ENCODE results near the gene SYNGR2. TPM values are rescaled to one million over a fixed set of nuclear protein-coding genes. Genes with fewer than 3 reads are reported as not detected.

SYNGR2 gene
- total RNA-seq, 1 experiment from 2014 or later, result 169 TPM

GRCh38 chr17:78172249-78173051, 4.1 kb downstream of the SYNGR2 start:
- Mint-ChIP-seq H3K4me1 (ENCODE audit: low read depth, unreplicated experiment) (peaks cover 24% of the 10 kb centered on the region), H3K36me3 (ENCODE audit: insufficient read depth, unreplicated experiment) (peaks cover 94% of the 10 kb centered on the region), H3K27me3 (ENCODE audit: insufficient read depth, unreplicated experiment) (no peaks in the 10 kb centered on the region), H3K27ac (ENCODE audit: unreplicated experiment) (peak overlapping the region; percentile 78), H3K9me3 (ENCODE audit: unreplicated experiment) (no peaks in the 10 kb centered on the region), H3K4me3 (ENCODE audit: unreplicated experiment) (peak overlapping the region; percentile 52)
- ChIA-PET CTCF (no interaction called here), POLR2A (interaction anchor here (1.2 kb wide), 1 partner anchor 14 kb away, joined by 4 read pairs; the partner anchor contains the start of gene TK1)
- intact Hi-C loops (cut with micrococcal nuclease; ENCODE audit: unreplicated experiment), result no loop called here
- Histone ChIP-seq H3K4me3 (ENCODE audit: low read depth, low read length) (no peak overlapping the region), H3K9me3 (no peaks in the 10 kb centered on the region), H3K36me3 (ENCODE audit: control insufficient read depth, insufficient read depth, low read length) (peaks cover 2% of the 10 kb centered on the region), H3K27me3 (replicated peaks; ENCODE audit: control insufficient read depth, insufficient read depth, low read length) (no peaks in the 10 kb centered on the region), H3K4me1 (peaks cover 25% of the 10 kb centered on the region)
- no TSS peak for BruUV-seq (replicated peaks)
- DNase-seq, result no peak
- TF ChIP-seq, protein P1, sequence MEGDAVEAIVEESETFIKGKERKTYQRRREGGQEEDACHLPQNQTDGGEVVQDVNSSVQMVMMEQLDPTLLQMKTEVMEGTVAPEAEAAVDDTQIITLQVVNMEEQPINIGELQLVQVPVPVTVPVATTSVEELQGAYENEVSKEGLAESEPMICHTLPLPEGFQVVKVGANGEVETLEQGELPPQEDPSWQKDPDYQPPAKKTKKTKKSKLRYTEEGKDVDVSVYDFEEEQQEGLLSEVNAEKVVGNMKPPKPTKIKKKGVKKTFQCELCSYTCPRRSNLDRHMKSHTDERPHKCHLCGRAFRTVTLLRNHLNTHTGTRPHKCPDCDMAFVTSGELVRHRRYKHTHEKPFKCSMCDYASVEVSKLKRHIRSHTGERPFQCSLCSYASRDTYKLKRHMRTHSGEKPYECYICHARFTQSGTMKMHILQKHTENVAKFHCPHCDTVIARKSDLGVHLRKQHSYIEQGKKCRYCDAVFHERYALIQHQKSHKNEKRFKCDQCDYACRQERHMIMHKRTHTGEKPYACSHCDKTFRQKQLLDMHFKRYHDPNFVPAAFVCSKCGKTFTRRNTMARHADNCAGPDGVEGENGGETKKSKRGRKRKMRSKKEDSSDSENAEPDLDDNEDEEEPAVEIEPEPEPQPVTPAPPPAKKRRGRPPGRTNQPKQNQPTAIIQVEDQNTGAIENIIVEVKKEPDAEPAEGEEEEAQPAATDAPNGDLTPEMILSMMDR (IDR thresholded peaks at IDR 0.05; ENCODE audit: insufficient read depth in 1 of 2, low read depth in 1 of 2, low read length in 1 of 2, severe bottlenecking in 1 of 2, unreplicated experiment in 1 of 2), result no peak

GRCh38 chr17:78173097-78173715, 4.8 kb downstream of the SYNGR2 start:
- H3K9me3 Mint-ChIP-seq (ENCODE audit: unreplicated experiment), result no peaks in the 10 kb centered on the region
- no peaks in the 10 kb centered on the region for H3K9me3 ChIP-seq
- peak overlapping the region; percentile 22 for H3K4me3 Mint-ChIP-seq (ENCODE audit: unreplicated experiment)
- H3K27me3 ChIP-seq (replicated peaks; ENCODE audit: control insufficient read depth, insufficient read depth, low read length), result no peaks in the 10 kb centered on the region
- POLR2A ChIA-PET, result interaction anchor here (1.2 kb wide), 1 partner anchor 13 kb away, joined by 4 read pairs; the partner anchor contains the start of gene TK1
- TF ChIP-seq, protein P1 (IDR thresholded peaks at IDR 0.05; ENCODE audit: insufficient read depth in 1 of 2, low read depth in 1 of 2, low read length in 1 of 2, severe bottlenecking in 1 of 2, unreplicated experiment in 1 of 2), result no peak
- DNase-seq, result no peak
- no TSS peak for BruUV-seq (replicated peaks)
- H3K4me1 Mint-ChIP-seq (ENCODE audit: low read depth, unreplicated experiment), result peaks cover 24% of the 10 kb centered on the region
- intact Hi-C loops (cut with micrococcal nuclease; ENCODE audit: unreplicated experiment), result no loop called here
- CTCF ChIA-PET, result no interaction called here
- peaks cover 25% of the 10 kb centered on the region for H3K4me1 ChIP-seq
- peaks cover 2% of the 10 kb centered on the region for H3K36me3 ChIP-seq (ENCODE audit: control insufficient read depth, insufficient read depth, low read length)
- peaks cover 94% of the 10 kb centered on the region for H3K36me3 Mint-ChIP-seq (ENCODE audit: insufficient read depth, unreplicated experiment)
- peak overlapping the region; percentile 78 for H3K27ac Mint-ChIP-seq (ENCODE audit: unreplicated experiment)
- no peaks in the 10 kb centered on the region for H3K27me3 Mint-ChIP-seq (ENCODE audit: insufficient read depth, unreplicated experiment)
- no peak overlapping the region for H3K4me3 ChIP-seq (ENCODE audit: low read depth, low read length)

DNA sequence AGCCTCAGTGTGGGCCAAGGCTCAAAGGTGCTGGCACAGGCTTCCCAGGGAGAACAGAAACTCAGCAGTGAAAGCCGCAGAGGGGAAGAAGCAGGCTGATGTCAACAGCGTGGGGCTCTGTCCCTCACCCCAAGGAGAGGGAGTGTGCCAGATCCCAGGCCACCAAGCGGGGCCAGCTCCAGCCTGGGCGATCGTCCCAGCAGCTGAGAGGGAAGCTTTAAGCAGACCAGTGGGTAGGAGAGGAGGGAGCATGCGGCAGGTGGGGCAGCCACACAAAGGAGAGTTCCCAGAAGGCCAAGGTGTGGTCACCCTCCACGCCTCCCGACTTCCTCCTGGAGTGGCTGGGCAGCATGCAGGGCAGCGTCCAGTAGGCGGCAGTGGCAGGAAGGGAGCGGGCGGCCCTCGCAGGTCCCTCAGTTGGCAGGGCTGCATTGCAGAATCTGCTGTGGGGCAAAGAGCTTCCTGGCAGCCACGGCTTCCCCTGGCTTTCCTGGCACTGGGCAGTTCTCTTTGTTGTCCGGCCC, 6.0 kb downstream of the SYNGR2 start:
- CTCF ChIA-PET, result interaction anchor here (0.9 to 1.8 kb wide), 2 partner anchors 13 to 77 kb away, joined by 4 to 7 read pairs; partner anchors contain the start of genes AFMID and TK1
- H3K9me3 ChIP-seq, result no peaks in the 10 kb centered on the region
- POLR2A ChIA-PET, result interaction anchor here (1.1 to 1.4 kb wide), 2 partner anchors 12 to 194 kb away, joined by 3 to 5 read pairs; partner anchors contain the start of genes AFMID and TK1
- BruUV-seq (replicated peaks), result TSS peak; percentile 27
- Mint-ChIP-seq H3K36me3 (ENCODE audit: insufficient read depth, unreplicated experiment) (peaks cover 98% of the 10 kb centered on the region), H3K27me3 (ENCODE audit: insufficient read depth, unreplicated experiment) (no peaks in the 10 kb centered on the region), H3K9me3 (ENCODE audit: unreplicated experiment) (no peaks in the 10 kb centered on the region), H3K27ac (ENCODE audit: unreplicated experiment) (peak overlapping the region; percentile 78), H3K4me1 (ENCODE audit: low read depth, unreplicated experiment) (peaks cover 24% of the 10 kb centered on the region), H3K4me3 (ENCODE audit: unreplicated experiment) (peak overlapping the region; percentile 22)
- no peaks in the 10 kb centered on the region for H3K27me3 ChIP-seq (replicated peaks; ENCODE audit: control insufficient read depth, insufficient read depth, low read length)
- H3K36me3 ChIP-seq (ENCODE audit: control insufficient read depth, insufficient read depth, low read length), result peaks cover 2% of the 10 kb centered on the region
- peaks cover 23% of the 10 kb centered on the region for H3K4me1 ChIP-seq
- DNase-seq, result no peak
- H3K4me3 ChIP-seq (ENCODE audit: low read depth, low read length), result no peak overlapping the region
- TF ChIP-seq, protein P1 (IDR thresholded peaks at IDR 0.05; ENCODE audit: insufficient read depth in 1 of 2, low read depth in 1 of 2, low read length in 1 of 2, severe bottlenecking in 1 of 2, unreplicated experiment in 1 of 2), result no peak
- intact Hi-C loops (cut with micrococcal nuclease; ENCODE audit: unreplicated experiment), result no loop called here
